AG10803 (cell line): ENCODE data around the gene TMOD1.

Source experiments
- DNase-seq: peaks from one replicate; pipeline ENCODE4 v3.0.0; 2010; ENCODE audit warnings: low read depth
- H3K4me3 ChIP-seq: 2 replicates; pipeline ENCODE4 v1.5.1; 2011; ENCODE audit warnings: mild to moderate bottlenecking, low read length, control low read depth
- CTCF ChIP-seq: conservative IDR thresholded peaks from 2 replicates; pipeline ENCODE4 v1.5.1; 2011; ENCODE audit warnings: mild to moderate bottlenecking, low read length, control low read depth, inconsistent platforms

Gene TMOD1

GRCh38 chr9:97625620-97626019 is 124.2 kb downstream of the TMOD1 start:
- TF ChIP-seq CTCF: no peak
- no peak for DNase-seq

GRCh38 chr9:97627624-97628023 is 126.2 kb downstream of the TMOD1 start:
- H3K4me3 ChIP-seq: no peak overlapping the region
- no peak for TF ChIP-seq CTCF
- peak; percentile 15 for DNase-seq

More at GRCh38 chr9:97625620-97626019, 124.2 kb downstream of the TMOD1 start:
- H3K4me3 ChIP-seq: no peak overlapping the region

GRCh38 chr9:97628668-97629067 is 127.2 kb downstream of the TMOD1 start:
- no peak for DNase-seq
- no peak overlapping the region for H3K4me3 ChIP-seq
- no peak for TF ChIP-seq CTCF

- H3K4me3 ChIP-seq: no peak overlapping the region
- TF ChIP-seq CTCF: no peak
- no peak for DNase-seq
These were observed 127.7 kb downstream of the TMOD1 start for GRCh38 chr9:97629156-97629555.

GRCh38 chr9:97630591-97630990 is 129.1 kb downstream of the TMOD1 start:
- no peak for DNase-seq
- no peak for TF ChIP-seq CTCF
- H3K4me3 ChIP-seq: no peak overlapping the region

GRCh38 chr9:97632248-97632984 is 130.9 kb downstream of the TMOD1 start:
- DNase-seq: peak; percentile 80

More at GRCh38 chr9:97632248-97632984, 130.9 kb downstream of the TMOD1 start:
- H3K4me3 ChIP-seq: peak overlapping the region; percentile 90
- no peak for TF ChIP-seq CTCF
